PFSK-1 (cell line): ENCODE data around the gene DHRSX.

Experiments used
- FOXP2 ChIP-seq: optimal IDR thresholded peaks from 2 replicates; pipeline ENCODE3; 2011; ENCODE audit warnings: borderline replicate concordance, control low read depth, inconsistent platforms; ENCODE audit not compliant: insufficient read depth; ENCODE audit errors: extremely low read length, extremely low read depth
- POLR2AphosphoS5 ChIP-seq: IDR thresholded peaks from 2 replicates; pipeline ENCODE4 v1.6.1; 2012; ENCODE audit warnings: low read depth, mild to moderate bottlenecking, control low read depth, low read length, moderate library complexity
- SIN3A ChIP-seq: IDR thresholded peaks from 2 replicates; pipeline ENCODE4 v1.6.1; 2012; ENCODE audit warnings: mild to moderate bottlenecking, low read length, moderate library complexity, borderline replicate concordance; ENCODE audit not compliant: insufficient read depth
- TAF1 ChIP-seq: IDR thresholded peaks from 2 replicates; pipeline ENCODE4 v1.6.1; 2012; ENCODE audit warnings: low read length, control low read depth, borderline replicate concordance; ENCODE audit not compliant: insufficient read depth
- TF ChIP-seq, protein P1 (sequence below), 2 experiments: IDR thresholded peaks; 2 replicates each; pipeline versions ENCODE4 v1.6.1 to v1.8.0; 2011 to 2012; ENCODE audit warnings: low read depth in 2 of 2, low read length in 2 of 2, control low read depth in 1 of 2, inconsistent platforms in 1 of 2, mild to moderate bottlenecking in 1 of 2, moderate library complexity in 1 of 2; ENCODE audit not compliant: insufficient read depth in 1 of 2

DHRSX gene

DNA sequence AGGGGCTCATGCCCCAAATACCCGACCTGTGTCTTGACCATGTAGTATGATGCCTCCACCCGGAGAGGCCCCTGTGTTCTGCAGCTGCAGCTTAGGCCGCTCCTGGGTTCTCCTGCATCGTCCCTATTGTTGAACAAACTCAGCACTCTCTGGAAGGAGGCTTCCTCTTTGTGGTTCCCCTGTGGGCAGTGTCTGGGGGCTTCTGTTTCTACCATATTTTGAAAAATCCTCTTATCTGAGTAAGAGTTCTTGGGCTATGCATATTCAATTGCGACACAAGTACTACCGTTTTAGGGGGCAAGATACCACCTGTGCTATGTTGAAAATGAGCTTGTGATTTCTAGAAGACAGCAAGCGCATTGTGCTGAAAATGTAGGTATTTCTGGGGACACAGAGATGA lies 276.6 kb downstream of the DHRSX start:
- TF ChIP-seq POLR2AphosphoS5 (no peak), SIN3A (no peak), TAF1 (no peak), FOXP2 (no peak)
- TF ChIP-seq, protein P1, sequence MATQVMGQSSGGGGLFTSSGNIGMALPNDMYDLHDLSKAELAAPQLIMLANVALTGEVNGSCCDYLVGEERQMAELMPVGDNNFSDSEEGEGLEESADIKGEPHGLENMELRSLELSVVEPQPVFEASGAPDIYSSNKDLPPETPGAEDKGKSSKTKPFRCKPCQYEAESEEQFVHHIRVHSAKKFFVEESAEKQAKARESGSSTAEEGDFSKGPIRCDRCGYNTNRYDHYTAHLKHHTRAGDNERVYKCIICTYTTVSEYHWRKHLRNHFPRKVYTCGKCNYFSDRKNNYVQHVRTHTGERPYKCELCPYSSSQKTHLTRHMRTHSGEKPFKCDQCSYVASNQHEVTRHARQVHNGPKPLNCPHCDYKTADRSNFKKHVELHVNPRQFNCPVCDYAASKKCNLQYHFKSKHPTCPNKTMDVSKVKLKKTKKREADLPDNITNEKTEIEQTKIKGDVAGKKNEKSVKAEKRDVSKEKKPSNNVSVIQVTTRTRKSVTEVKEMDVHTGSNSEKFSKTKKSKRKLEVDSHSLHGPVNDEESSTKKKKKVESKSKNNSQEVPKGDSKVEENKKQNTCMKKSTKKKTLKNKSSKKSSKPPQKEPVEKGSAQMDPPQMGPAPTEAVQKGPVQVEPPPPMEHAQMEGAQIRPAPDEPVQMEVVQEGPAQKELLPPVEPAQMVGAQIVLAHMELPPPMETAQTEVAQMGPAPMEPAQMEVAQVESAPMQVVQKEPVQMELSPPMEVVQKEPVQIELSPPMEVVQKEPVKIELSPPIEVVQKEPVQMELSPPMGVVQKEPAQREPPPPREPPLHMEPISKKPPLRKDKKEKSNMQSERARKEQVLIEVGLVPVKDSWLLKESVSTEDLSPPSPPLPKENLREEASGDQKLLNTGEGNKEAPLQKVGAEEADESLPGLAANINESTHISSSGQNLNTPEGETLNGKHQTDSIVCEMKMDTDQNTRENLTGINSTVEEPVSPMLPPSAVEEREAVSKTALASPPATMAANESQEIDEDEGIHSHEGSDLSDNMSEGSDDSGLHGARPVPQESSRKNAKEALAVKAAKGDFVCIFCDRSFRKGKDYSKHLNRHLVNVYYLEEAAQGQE (IDR thresholded peaks at IDR 0.05; ENCODE audit: insufficient read depth in 1 of 2, low read depth in 2 of 2, low read length in 2 of 2): no peak

DNA sequence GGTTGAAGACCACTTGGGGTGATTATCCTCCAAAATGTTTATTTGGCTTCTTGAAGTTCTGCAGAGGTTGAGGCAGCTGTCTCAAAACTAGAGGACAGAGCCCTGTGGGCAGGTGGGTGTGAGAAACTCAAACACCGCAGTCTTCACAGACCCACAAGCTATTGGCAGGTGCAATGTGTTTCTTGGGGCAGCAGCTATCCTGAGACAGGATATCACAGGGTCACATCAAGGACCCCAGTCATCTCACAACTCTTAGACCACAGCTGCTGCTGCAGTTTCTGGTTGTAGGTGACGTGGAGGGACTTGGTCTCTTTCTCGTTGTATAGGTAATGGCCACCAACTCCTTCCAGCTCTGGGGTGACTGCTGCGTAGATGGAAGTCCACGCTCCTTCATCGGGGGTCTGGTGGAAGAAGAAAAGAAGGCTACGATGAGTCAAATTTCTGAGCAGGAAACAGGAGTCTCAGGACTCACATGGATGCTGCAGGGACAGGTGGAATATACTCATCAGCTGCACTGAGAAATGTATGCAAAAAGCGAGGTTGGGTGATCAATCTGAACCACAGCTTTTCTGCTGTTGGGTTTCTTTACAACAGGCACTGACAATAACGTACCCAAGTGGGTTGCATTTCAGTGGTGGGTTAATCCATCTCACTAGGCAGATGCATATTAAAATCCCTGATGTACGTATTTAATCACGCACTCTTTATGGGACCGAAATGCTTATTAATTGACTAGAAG lies 279.8 kb downstream of the DHRSX start:
- TF ChIP-seq SIN3A: no peak
- TF ChIP-seq, protein P1 (IDR thresholded peaks at IDR 0.05; ENCODE audit: insufficient read depth in 1 of 2, low read depth in 2 of 2, low read length in 2 of 2): no peak
- no peak for TF ChIP-seq FOXP2
- no peak for TF ChIP-seq TAF1
- no peak for TF ChIP-seq POLR2AphosphoS5

DNA sequence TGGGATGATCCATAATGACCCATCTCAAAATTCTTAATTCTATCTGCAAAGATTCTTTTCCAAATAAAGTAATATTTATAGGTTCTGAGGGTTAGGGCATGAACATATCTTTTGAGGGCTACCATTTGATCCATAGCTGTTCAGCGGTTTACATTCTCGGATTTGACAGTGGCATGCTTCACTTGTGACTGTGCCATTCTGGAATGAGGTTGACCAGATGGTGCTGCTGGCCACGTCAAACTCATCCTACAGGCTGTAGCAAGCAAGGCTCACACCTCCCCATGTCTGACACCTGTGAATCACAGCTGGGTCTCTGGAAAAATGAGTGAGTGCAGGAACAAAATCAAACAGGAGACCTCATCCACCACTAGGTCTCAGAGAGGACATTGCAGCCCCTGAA lies 280.5 kb downstream of the DHRSX start:
- TF ChIP-seq, protein P1 (IDR thresholded peaks at IDR 0.05; ENCODE audit: insufficient read depth in 1 of 2, low read depth in 2 of 2, low read length in 2 of 2): no peak
- TF ChIP-seq POLR2AphosphoS5 (no peak), SIN3A (no peak), FOXP2 (no peak), TAF1 (no peak)

DNA sequence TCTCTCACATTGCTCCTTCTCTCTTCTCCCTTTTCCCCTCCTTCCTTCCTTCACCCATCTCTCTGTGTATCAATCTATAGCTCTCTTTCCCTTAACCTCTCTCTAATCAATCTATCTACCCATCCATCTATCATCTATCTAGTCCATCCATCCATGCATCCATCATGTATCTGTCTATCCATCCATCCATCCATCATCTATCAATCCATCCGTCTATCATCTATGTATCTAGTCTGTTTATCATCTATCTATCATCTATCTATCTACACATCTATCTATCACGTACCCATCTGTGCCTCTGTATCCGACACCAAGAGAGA lies 307.5 kb downstream of the DHRSX start:
- no peak for TF ChIP-seq POLR2AphosphoS5
- no peak for TF ChIP-seq SIN3A
- TF ChIP-seq FOXP2: no peak
- no peak for TF ChIP-seq TAF1
- TF ChIP-seq, protein P1 (IDR thresholded peaks at IDR 0.05; ENCODE audit: insufficient read depth in 1 of 2, low read depth in 2 of 2, low read length in 2 of 2): no peak
